GM12891 (cell line): ENCODE results near the gene CYP2W1.

Source experiments
- DNase-seq: peaks from one replicate; pipeline ENCODE4 v3.0.0; 2011; ENCODE audit warnings: low spot score; ENCODE audit not compliant: insufficient read length
- FAIRE-seq: peaks from 2 replicates; lab custom pipeline; 2011; peaks lifted over from hg19 to GRCh38; lab: Jason Lieb, UNC
- PAX5 ChIP-seq: IDR thresholded peaks from 2 replicates; pipeline ENCODE4 v1.6.1; 2011; ENCODE audit warnings: low read length, moderate library complexity, mild to moderate bottlenecking; ENCODE audit not compliant: insufficient read depth, severe bottlenecking
- POLR2A ChIP-seq: IDR thresholded peaks from 2 replicates; pipeline ENCODE4 v1.6.1; 2011; ENCODE audit warnings: low read depth, low read length, control low read depth
- POLR2AphosphoS5 ChIP-seq: IDR thresholded peaks from 2 replicates; pipeline ENCODE4 v1.6.1; 2011; ENCODE audit warnings: low read depth, low read length, control low read depth
- POU2F2 ChIP-seq: IDR thresholded peaks from 2 replicates; pipeline ENCODE4 v1.6.1; 2011; ENCODE audit warnings: low read depth, mild to moderate bottlenecking, control low read depth, low read length, moderate library complexity
- SPI1 ChIP-seq: IDR thresholded peaks from 2 replicates; pipeline ENCODE4 v1.6.1; 2011; ENCODE audit warnings: low read depth, low read length, control low read depth
- TAF1 ChIP-seq: IDR thresholded peaks from 2 replicates; pipeline ENCODE4 v1.6.1; 2011; ENCODE audit warnings: low read depth, low read length, control low read depth

Gene CYP2W1

GRCh38 chr7:984361-985126 lies 1.6 kb downstream of the CYP2W1 start:
- TF ChIP-seq POLR2AphosphoS5 = no peak
- TF ChIP-seq SPI1 = no peak
- no peak for TF ChIP-seq PAX5
- TF ChIP-seq TAF1 = no peak
- no peak for TF ChIP-seq POU2F2
- TF ChIP-seq POLR2A = no peak
- FAIRE-seq = no peak
- DNase-seq = no peak

DNA sequence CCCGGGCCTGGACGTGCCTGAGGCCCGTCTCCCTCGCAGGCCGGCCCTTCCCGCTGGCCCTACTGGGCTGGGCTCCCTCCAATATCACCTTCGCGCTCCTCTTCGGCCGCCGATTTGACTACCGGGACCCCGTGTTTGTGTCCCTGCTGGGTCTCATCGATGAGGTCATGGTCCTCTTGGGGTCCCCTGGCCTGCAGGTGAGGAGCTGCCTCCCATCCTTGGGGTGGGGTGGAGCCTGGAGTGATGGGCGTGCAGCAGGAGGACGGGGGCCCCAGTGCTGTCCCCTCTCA lies 2.1 kb downstream of the CYP2W1 start:
- TF ChIP-seq PAX5 (no peak), POU2F2 (no peak), SPI1 (no peak), POLR2A (no peak), POLR2AphosphoS5 (no peak), TAF1 (no peak)
- no peak for DNase-seq
- FAIRE-seq = no peak

DNA sequence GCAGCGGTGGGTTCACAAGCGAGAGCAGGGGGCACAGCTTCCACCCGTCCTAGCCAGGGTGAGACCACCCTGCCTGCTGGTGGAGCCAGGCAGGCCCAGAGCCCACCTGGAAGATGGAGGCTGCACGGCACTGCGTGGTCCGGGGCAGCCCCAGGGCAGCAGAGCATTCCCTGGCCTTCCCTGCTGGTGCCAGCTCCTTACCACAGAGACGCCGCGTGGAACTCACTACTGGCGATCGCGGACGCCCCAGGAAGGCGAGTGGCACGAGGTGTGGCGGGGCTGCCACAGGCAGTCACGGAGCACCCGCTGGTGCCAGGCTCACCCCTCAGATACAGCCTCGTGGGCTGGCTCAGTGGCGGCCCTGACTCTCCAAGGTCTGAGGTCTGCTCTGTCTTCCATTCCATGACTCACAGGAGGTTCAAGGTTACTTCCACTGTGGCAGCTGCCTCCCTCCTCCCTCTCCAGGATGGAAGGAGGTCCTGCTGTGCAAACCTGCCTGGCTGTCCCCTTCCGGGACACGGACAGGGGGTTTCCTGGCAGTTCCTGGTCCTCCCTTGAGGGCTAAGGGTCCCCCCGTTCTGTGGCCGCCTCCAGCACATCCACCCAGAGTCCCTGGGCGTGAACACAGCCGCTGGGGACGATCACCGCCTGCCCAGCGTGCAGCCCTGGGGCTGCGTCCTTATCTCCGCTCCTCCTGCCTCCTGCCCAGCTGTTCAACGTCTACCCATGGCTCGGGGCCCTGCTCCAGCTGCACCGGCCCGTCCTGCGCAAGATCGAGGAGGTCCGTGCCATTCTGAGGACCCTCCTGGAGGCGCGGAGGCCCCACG lies 3.1 kb downstream of the CYP2W1 start:
- DNase-seq (no peak), FAIRE-seq (no peak)

DNA sequence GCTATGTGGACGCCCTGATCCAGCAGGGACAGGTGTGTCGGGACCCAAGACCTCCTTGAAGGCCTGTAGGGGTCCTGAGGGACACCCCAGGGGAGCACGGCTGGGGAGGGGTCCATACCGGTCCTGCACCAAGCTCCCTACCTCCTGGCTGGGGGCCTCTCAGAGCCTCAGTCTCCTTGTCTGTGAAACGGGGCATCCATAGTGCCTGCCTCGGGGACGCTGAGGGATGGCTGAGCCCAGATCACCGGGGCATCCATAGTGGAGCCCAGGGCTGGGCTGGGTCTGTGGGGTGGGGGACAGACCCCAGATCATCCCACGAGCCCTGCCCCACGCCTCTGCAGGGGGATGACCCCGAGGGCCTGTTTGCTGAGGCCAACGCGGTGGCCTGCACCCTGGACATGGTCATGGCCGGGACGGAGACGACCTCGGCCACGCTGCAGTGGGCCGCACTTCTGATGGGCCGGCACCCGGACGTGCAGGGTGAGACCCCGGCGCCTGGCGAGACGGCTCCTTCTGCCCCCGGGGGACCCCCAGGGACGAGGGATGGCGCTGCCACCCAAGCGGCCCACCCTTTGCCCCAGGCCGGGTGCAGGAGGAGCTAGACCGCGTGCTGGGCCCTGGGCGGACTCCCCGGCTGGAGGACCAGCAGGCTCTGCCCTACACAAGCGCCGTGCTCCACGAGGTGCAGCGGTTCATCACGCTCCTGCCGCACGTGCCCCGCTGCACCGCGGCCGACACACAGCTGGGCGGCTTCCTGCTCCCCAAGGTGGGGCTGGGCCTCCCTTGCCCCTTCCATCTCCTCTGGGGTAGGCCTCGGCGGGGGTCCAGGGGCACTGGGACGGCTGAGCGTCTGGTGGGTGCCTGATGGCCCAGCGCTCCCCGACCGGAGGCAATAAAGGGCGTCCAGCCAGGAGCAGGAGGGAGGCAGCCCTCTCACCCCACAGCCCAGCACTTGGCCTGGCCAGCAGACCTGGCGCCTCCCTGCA lies 4.1 kb downstream of the CYP2W1 start:
- FAIRE-seq = no peak
- TF ChIP-seq POLR2A = no peak
- no peak for TF ChIP-seq POLR2AphosphoS5
- no peak for TF ChIP-seq TAF1
- TF ChIP-seq POU2F2 = no peak
- no peak for TF ChIP-seq PAX5
- TF ChIP-seq SPI1 = no peak
- no peak for DNase-seq

More for the DNA sequence above, 3.1 kb downstream of the CYP2W1 start:
- TF ChIP-seq POLR2AphosphoS5 = no peak
- no peak for TF ChIP-seq PAX5
- TF ChIP-seq POLR2A = no peak
- TF ChIP-seq SPI1 = no peak
- no peak for TF ChIP-seq TAF1
- no peak for TF ChIP-seq POU2F2

DNA sequence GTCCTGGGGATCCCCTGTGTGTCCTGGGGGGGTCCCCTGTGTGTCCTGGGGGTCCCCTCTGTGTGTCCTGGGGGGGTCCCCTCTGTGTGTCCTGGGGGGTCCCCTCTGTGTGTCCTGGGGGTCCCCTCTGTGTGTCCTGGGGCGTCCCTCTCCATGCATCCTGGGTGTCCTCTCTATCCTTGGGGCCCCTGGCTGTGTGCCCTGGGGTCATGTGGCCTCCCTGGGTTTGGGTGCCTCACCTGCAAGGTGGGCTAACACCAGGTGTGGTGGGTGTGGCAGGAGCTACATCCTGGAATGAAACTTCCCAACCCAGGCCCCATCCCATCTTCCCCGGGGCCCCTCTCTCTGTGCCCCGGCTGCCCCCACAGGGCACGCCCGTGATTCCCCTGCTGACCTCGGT lies 4.9 kb downstream of the CYP2W1 start:
- DNase-seq = no peak
- no peak for FAIRE-seq
- TF ChIP-seq SPI1 (no peak), POU2F2 (no peak), TAF1 (no peak), PAX5 (no peak), POLR2AphosphoS5 (no peak), POLR2A (no peak)

- FAIRE-seq (no peak), DNase-seq (no peak)
- TF ChIP-seq POU2F2 = no peak
- no peak for TF ChIP-seq TAF1
- no peak for TF ChIP-seq PAX5
- TF ChIP-seq SPI1 = no peak
Measured at GRCh38 chr7:988426-988911, 5.5 kb downstream of the CYP2W1 start.

DNA sequence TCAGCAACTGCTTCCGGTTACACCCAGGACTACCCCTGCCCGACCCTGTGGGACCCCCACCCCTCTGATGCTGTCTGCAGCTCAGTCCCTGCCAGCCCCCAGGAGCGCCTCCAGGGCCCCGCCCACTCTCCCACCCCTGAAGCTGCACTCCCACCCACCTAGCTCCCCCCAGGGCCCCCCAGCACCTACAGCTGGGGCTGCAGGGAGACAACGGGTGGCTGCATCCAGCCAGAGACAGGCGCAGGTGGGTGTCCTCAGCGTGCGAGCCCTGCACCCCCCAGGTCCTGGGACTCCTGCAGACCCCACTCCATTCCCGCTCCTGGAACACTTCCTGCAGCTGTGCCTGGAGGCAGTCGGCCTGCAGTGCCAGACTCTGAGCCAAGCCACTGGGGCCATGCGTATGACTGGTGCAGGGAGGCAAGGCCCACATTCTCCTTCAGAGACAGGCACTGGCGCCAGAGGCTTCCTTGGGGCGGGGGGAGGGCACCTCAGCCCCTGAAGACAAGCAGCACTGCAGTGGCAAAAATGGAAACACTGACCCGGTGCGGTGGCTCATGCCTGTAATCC lies 6.1 kb downstream of the CYP2W1 start:
- DNase-seq (no peak), FAIRE-seq (no peak)
- TF ChIP-seq SPI1 (no peak), POLR2AphosphoS5 (no peak), PAX5 (no peak), TAF1 (no peak), POU2F2 (no peak), POLR2A (no peak)

DNA sequence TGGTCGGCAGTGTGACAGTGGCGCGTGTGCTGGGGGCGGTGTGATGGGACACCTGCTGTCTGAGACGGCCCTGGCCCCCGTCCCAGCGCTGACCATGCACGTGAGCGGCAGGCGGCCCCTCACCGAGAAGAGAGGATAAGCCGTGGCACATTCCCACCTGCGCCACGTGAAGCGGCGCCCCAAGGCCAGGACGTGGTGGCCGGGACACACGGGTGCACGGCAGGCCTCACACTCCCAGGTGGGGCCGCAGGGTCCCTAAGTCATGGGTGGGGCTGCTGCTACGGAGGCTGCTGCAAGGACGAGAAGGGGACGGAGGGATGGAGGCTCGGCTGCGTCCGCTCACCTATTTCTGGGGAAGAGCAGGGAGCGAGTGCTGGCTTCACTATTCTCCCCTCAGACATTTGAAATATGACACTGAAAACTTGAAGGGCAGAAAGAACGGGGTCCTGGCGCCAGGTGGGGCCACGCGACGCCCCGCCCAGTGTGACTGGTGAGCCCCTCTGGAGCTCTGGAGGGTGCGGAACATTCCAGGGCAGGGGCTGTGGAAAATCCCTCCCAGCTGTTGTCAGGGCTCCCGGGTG lies 7.5 kb downstream of the CYP2W1 start:
- FAIRE-seq (no peak), DNase-seq (no peak)
- TF ChIP-seq SPI1 (no peak), TAF1 (no peak), POLR2A (no peak), POU2F2 (no peak), PAX5 (no peak)
